ENCODE results near the gene CHIT1. TPM values are rescaled to one million over a fixed set of nuclear protein-coding genes. Genes with fewer than 3 reads are reported as not detected.

Gene CHIT1
- total RNA-seq, 1 donor, result not detected

GRCh38 chr1:203177470-203178039 is 51.9 kb downstream of the CHIT1 start:
- TF ChIP-seq CTCF (IDR thresholded peaks at IDR 0.05; ENCODE audit: insufficient read depth, low read depth, low read length), result no peak
- peak; percentile 16 for DNase-seq (ENCODE audit: low read depth)
- H3K4me3 ChIP-seq (ENCODE audit: low read depth, low read length), result no peak overlapping the region

GRCh38 chr1:203177036-203177405 is 52.5 kb downstream of the CHIT1 start:
- DNase-seq (ENCODE audit: low read depth), result peak; percentile 21
- TF ChIP-seq CTCF (IDR thresholded peaks at IDR 0.05; ENCODE audit: insufficient read depth, low read depth, low read length), result no peak

GRCh38 chr1:203176273-203177035 is 53.0 kb downstream of the CHIT1 start:
- no peak for DNase-seq (ENCODE audit: low read depth)

More at GRCh38 chr1:203177036-203177405, 52.5 kb downstream of the CHIT1 start:
- H3K4me3 ChIP-seq (ENCODE audit: low read depth, low read length), result no peak overlapping the region

GRCh38 chr1:203175827-203176241 is 53.6 kb downstream of the CHIT1 start:
- DNase-seq (ENCODE audit: low read depth), result peak; percentile 8
- H3K4me3 ChIP-seq (ENCODE audit: low read depth, low read length), result no peak overlapping the region
- TF ChIP-seq CTCF (IDR thresholded peaks at IDR 0.05; ENCODE audit: insufficient read depth, low read depth, low read length), result no peak

More at GRCh38 chr1:203176273-203177035, 53.0 kb downstream of the CHIT1 start:
- no peak for TF ChIP-seq CTCF (IDR thresholded peaks at IDR 0.05; ENCODE audit: insufficient read depth, low read depth, low read length)
- H3K4me3 ChIP-seq (ENCODE audit: low read depth, low read length), result no peak overlapping the region

GRCh38 chr1:203175237-203175826 is 54.1 kb downstream of the CHIT1 start, which contains the start of gene MYBPH:
TSS of gene MYBPH (minus strand) at chr1:203175826. CDS start at chr1:203175755, 71 bp downstream.
- no peak within 1 kb of the TSS for H3K4me3 ChIP-seq (ENCODE audit: low read depth, low read length)
- TF ChIP-seq CTCF (IDR thresholded peaks at IDR 0.05; ENCODE audit: insufficient read depth, low read depth, low read length), result no peak
- no peak for DNase-seq (ENCODE audit: low read depth)

GRCh38 chr1:203174324-203174985 is 55.0 kb downstream of the CHIT1 start:
- no peak for DNase-seq (ENCODE audit: low read depth)
- TF ChIP-seq CTCF (IDR thresholded peaks at IDR 0.05; ENCODE audit: insufficient read depth, low read depth, low read length), result no peak
- H3K4me3 ChIP-seq (ENCODE audit: low read depth, low read length), result no peak overlapping the region
